GM19467 (cell line): ENCODE measurements around the gene TNP2.

Experiments used
- ATAC-seq: cut with Tn5 transposase; IDR thresholded peaks from one replicate; pipeline ENCODE4 v1.9.1; 2021; ENCODE audit warnings: mild to moderate bottlenecking, moderate library complexity; ENCODE audit not compliant: unreplicated experiment

The TNP2 gene

GRCh38 chr16:11278681-11279628 lies 9.8 kb upstream of the TNP2 start:
- ATAC-seq: no peak

DNA sequence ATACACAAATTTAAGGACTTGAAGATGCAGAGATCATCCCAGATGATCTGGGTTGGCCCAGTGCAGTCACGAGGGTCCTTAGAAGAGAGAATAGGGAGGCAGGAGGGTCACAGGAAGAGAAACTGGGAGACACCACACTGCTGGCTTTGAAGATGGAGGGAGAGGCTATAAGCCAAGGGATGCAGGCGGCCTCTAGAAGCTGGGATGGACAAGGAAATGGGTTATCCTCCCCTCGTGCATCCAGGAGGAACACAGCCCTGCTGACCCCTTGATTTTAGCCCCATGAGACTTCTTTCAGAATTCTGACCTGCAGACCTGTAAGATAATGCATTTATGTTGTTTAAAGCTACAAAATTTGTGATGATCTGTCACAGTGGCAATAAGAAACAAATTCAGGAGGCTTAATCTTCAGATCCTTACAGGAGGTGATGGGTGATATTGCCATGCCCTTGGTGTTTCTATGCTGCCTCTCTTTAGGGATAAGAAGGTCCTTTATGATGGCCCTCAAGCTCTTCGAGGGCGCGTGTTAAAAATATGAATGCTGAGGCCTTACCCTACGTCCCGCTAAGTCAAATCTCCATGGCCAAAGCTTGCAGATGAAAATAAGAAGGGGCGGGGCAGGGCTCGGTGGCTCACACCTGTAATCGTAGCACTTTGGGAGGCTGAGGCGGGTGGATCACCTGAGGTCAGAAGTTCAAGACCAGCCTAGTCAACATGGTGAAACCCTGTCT lies 8.6 kb upstream of the TNP2 start:
- no peak for ATAC-seq

GRCh38 chr16:11276896-11277593 lies 7.9 kb upstream of the TNP2 start:
- ATAC-seq: no peak

GRCh38 chr16:11276143-11276895 lies 7.2 kb upstream of the TNP2 start, which contains the start of gene PRM2:
Gene PRM2 (minus strand): TSS chr16:11276480. CDS start chr16:11276370, 110 bp downstream.
- ATAC-seq: no peak

DNA sequence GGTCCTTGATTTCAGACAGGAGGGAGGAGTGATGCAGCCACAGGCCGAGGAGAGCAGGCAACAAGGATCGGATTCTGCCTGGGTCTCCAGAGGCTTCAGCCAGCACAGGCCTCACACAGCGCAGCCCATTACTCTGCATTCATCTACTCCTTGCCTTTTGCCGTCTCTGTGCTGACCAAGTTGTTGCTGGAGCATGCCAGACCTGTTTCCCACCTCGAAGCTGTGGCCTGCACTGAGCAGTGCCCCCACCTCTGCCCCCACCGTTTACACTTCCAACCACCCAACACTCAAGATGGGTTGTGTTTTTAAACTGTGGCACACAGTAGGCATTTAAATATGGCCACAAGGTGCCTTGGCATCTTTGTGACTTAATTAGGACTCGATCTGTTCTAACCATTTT lies 5.8 kb upstream of the TNP2 start:
- ATAC-seq: no peak

- no peak for ATAC-seq
These were observed 4.7 kb upstream of the TNP2 start for GRCh38 chr16:11273721-11274324.

DNA sequence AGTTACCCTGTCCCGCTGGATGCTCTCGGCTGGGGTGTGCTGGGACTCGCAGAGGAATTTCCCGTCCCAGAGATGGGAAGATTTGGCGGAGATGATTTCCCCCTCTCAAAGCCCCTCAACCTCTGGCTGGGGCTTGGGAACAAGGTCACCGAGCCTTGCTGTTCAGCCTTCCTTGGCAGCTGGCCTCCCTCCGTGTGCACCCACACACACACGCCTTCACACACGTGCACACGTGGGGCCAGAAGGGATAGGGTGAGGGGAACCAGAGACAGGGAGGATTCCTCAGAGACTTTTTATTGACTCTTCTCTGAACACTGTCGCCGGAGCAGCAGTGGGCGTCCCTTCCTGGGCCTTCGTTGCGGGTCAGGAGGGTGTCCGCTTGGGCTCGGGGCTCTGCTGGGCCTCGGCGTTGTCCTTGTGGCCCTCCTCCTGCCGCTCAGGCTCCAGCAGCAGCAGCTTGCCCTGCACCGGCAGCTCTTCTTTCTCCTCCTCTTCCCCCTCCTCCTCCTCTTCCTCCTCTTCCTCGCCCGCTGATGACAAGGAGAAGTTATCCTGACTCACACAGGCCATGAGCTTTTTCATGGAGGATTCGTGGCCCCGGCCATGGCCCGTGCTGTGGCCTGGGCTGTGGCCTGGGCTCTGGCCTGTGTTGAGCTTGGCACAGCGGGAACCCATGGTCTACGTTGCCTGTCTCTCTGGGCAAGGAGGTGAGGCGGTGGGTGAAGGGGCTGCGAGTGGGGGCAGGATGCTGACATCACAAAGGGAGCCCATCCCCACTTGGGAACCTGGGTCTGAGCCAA lies 4.0 kb upstream of the TNP2 start, which contains the start of gene PRM3:
Gene PRM3, minus strand, starts transcription at position 709 of the 800 bp plus-strand sequence. Its CDS starts 34 bp downstream, at position 675.
- no peak for ATAC-seq

- no peak for ATAC-seq
These were observed 3.4 kb upstream of the TNP2 start for GRCh38 chr16:11272484-11272883.

DNA sequence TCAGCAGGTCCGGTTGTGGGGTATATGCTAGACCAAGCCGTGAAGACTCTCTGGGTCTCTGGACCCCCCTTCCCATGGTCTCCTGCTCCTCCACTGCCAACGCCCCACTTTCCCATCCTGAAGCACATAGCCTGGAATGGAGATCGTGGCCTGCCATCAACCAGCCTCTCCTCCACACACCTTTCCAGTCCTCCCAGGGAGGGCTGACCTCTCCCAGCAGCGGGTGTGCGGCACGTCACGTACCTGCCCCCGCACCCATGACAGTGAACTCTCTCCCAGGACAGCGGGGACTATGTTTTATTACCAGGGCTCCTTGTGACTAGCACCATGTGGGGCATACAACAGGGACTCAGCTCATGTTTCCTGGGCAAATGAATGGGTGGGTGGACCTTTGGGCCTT lies 2.5 kb upstream of the TNP2 start:
- ATAC-seq: no peak

DNA sequence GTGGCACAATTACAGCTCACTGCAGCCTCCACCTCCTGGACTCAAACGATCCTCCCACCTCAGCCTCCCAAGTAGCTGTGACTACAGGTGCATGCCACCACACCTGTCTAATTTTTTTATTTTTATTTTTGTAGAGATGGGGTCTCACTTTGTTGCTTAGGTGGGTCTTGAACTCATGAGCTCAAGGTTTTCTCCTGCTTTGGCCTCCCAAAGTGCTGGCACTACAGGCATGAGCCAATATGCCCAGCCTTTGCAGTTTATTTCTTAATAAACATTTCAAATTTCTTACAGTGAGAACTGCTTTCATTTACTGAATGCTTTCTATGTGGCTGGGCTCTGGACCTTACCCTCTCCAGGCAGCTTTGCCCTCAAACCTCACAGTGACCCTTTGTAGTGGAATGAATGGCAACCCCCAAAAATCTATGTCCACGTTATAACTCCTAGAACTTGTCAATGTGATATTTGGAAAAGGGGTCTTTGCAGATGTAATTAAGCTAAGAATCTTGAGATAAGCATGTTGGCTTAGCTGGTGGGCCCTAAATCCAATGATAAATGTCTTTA lies 1.6 kb upstream of the TNP2 start:
- no peak for ATAC-seq

DNA sequence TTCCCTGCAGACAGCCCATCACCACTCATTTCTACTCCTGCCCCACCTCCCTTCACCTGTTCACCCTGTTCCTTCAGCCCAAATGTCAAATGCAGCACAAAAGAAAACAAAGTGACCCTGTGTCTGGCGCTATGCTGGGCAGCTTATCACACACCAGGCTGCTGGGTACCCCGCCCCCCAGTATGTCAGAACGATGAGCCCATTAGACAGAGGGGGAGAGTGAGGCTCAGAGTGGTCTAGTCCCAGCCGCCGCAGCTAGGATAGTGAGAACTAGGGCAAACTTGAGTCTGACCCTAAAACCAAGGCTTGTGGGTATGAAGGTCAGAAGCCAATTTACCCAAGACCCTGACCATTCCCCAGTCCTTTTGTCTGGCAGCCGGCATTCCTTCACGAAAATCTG lies 4.0 kb downstream of the TNP2 start:
- ATAC-seq: no peak

DNA sequence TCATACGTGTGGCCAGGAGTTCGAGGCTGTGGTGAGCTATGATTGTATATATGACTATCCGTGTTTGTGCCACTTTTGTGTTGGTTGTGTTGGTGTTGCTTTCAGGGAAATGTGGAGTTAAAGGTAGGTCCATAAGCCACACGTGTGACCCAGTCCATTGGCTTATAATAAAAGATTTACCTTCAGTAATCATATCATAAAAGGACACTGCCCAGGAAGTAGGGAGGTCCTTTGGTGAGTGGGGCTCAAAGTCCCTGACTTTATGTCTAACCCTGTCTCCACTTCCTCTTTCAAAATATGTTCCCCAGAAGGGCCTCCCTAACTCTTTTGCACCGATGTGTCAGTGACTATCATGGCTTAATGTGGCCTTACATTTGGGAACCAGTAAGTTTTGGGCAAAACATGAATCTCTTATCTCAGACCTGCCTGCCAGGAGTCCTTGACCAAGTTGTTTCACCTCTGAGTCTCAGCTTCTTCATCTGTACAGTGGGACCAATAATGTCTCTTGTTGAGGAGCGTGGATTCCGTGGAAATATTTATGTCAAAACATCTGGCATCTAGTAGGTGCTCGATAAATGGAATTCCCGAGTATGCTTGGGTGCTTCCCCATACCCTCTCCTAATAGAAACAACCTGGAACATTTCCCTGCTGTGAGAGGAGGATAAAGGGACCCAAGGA lies 4.8 kb downstream of the TNP2 start:
- ATAC-seq: no peak

DNA sequence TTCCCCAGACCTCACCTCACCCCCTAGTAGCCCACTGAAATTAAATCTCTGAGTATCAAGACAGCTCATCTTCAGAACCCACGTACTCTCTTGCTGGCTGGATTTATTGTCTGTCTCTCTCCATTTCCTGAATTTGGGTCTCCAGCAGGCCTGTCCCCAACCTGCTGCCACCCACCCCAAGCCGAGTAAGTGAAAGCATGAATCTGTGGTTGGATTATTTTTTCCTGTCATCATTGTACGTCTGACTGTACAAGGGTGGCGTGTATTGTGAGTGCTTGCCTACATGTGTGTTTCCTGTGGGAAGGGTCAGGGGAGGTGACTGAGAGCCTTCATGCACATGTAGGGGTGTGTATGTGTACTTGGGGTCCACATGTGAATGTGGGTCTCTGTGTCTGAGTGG lies 5.4 kb downstream of the TNP2 start:
- no peak for ATAC-seq

DNA sequence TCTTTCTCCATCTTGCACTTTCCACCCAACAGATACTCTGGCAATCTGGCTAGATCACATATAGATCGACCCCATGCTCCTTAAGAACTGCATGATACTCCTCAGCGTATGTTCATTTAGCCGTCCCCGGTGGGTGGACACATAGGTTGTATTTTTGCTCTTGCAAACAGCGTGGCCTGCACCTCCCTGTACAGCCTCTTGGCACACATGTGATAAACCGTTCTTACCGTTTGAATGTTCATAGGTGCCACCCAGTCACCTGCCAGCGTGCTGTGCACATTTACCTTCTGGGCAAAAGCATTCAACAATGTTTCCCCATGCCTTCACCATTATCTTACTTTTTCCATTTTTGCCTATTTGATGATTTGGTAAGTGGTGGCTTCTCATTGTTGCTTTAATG lies 6.2 kb downstream of the TNP2 start:
- no peak for ATAC-seq

GRCh38 chr16:11260596-11260966 lies 8.5 kb downstream of the TNP2 start:
- no peak for ATAC-seq

DNA sequence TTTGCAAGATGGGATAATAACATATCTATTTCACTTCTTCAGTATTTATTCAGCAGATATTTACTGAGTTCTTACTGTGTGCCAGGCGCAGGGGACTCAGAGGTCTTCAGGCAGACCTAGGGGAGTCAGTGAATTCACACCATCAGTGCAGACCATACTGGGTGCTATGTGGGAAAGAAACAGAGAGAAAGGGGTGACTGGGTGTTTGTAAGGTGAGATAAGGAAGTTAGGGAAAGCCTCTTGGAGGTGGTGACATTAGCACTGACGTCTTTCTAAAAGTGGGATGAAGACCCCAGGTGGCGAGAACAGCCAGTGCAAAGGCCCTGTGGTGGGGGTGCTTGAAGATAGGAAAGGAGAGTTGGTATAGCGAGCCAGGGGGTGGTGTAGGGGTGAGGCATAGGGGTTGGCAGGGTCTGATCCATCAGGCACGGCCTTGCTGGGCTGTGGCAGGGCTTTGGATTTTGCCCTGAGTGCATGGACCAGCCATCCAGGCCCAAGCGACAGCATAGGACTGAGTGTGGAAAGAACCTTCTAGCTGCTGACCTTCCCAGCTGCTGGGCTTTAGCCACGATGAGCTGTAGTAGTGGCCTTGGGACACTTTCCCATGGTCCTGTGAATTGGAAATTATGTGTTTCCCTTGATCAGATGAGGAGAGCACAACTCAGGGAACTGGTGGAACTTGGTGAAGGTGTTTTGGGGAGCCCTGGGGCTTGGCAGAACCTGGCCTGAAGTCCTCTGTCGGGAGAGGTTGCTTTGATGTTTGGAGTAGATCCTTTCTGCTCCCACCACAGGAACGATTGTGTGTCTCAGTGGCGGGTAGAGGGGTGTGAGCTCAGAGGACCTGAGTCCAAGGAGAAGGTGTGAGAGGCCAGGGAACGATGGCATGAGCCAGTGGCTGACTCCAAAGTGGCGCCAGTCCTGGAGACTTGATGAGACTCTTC lies 9.2 kb downstream of the TNP2 start:
- ATAC-seq: no peak
